Muscle layer of duodenum (tissue), 2 donors: ENCODE results near the gene ATP2A1.

Source experiments
- H3K27ac ChIP-seq: one replicate; pipeline ENCODE4 v1.7.0; 2013; ENCODE audit warnings: mild to moderate bottlenecking, low read length
- H3K27me3 ChIP-seq: one replicate; pipeline ENCODE4 v1.7.0; 2013; ENCODE audit warnings: low read depth, mild to moderate bottlenecking, control low read depth, low read length
- H3K36me3 ChIP-seq, 2 donors: one replicate each; pipeline ENCODE4 v1.7.0; 2013; ENCODE audit warnings: low read length in 2 of 2, control low read depth in 1 of 2, mild to moderate bottlenecking in 1 of 2; ENCODE audit not compliant: insufficient read depth in 2 of 2, control insufficient read depth in 1 of 2
- H3K4me1 ChIP-seq, 2 donors: one replicate each; pipeline ENCODE4 v1.7.0; 2013; ENCODE audit warnings: low read length in 2 of 2, mild to moderate bottlenecking in 2 of 2, control low read depth in 1 of 2, moderate library complexity in 1 of 2; ENCODE audit not compliant: insufficient read depth in 2 of 2, control insufficient read depth in 1 of 2
- H3K4me3 ChIP-seq, 2 donors: one replicate each; pipeline ENCODE4 v1.7.0; 2013; ENCODE audit warnings: low read length in 2 of 2, low read depth in 1 of 2, mild to moderate bottlenecking in 1 of 2
- H3K9me3 ChIP-seq, 2 donors: one replicate each; pipeline ENCODE4 v1.7.0; 2013; ENCODE audit warnings: low read length in 2 of 2, control low read depth in 1 of 2, mild to moderate bottlenecking in 1 of 2; ENCODE audit not compliant: control insufficient read depth in 1 of 2
- donor health status: healthy.

The ATP2A1 gene

DNA sequence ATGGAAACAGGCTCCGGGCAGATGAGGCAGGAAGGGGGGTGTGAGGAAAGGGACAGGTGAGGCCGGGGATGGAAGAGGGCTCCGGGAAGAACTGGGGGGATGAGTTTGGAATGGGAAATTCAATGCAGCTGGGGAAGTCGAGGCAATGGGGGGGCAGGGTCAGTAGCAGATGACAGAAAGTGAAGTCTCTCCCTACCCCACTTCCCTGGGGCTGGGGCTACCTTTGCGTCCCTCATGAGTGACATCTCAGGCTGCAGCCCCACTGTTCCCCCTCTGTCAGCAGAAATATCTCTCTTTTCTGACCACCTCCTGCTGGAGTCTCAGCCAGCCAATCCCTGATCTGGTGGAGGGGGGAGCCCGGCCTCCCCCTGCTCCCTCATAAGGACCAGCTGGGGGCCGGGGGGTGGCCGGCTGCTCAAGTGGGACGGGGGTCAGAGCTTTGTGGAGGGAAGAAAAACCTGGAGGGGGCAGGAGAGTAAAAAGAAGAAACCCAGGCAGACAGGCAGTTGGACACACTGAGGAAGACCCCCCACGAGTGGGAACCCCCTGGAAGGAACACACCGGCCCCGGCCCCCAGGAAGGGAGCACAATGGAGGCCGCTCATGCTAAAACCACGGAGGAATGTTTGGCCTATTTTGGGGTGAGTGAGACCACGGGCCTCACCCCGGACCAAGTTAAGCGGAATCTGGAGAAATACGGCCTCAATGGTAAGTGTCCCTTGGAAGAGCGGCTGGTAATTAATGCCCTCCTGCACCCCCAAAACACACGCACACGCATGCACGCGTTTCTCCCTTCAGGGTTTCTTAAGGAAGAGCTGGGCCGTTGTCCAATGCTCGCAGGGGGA lies at the start of gene ATP2A1:
TSS of gene ATP2A1 (plus strand) at position 406 of the 844 bp plus-strand sequence. CDS start at position 590, 184 bp downstream.
- Histone ChIP-seq H3K4me3 (peak within 1 kb of the TSS; percentile 74 to 86), H3K36me3 (peaks cover 0 to 14% of the 10 kb centered on the region in 2 donors), H3K9me3 (no peaks in the 10 kb centered on the region), H3K27me3 (no peaks in the 10 kb centered on the region), H3K27ac (no peak within 1 kb of the TSS), H3K4me1 (peaks cover 0 to 12% of the 10 kb centered on the region in 2 donors)

DNA sequence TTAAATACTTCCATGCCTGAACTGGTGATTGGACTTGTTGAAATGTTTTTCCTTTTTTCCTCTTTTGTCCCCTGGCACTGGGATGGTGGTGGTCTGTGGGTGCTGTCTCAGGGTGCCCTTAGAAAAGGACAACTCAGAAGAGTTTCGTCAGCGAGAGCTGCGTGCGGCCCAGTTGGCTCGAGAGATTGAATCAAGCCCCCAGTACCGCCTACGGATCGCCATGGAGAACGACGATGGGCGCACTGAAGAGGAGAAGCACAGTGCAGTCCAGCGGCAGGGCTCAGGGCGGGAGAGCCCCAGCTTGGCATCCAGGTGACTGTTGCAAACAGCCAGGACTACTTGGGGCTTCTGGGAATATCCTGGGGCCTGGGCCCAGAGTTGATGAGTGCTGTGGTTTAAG lies 48.5 kb upstream of the ATP2A1 start:
- Histone ChIP-seq H3K4me3 (no peak overlapping the region), H3K27me3 (no peaks in the 10 kb centered on the region), H3K9me3 (no peaks in the 10 kb centered on the region), H3K27ac (no peak overlapping the region), H3K36me3 (peaks cover 84 to 93% of the 10 kb centered on the region in 2 donors), H3K4me1 (peaks cover 7 to 14% of the 10 kb centered on the region in 2 donors)

DNA sequence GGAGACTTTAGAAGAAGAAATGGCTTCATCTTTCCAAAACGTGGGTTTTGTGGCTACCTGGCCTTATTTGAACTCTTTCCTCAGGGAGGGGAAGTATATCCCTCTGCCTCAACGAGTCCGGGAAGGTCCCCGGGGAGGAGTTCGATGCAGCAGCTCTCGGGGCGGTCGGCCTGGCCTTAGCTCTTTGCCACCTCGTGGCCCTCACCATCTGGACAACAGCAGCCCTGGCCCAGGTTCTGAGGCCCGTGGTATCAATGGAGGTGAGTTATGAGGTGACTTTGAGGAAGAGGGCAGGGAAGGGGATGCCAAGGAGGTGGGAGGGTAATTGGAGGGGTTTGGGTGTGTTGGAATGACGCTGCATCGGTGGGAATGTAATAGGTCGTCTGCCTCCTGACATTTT lies 47.8 kb upstream of the ATP2A1 start:
- Histone ChIP-seq H3K9me3 (no peaks in the 10 kb centered on the region), H3K27ac (no peak overlapping the region), H3K36me3 (peaks cover 85 to 96% of the 10 kb centered on the region in 2 donors), H3K4me3 (no peak overlapping the region), H3K27me3 (no peaks in the 10 kb centered on the region), H3K4me1 (peaks cover 1 to 6% of the 10 kb centered on the region in 2 donors)

DNA sequence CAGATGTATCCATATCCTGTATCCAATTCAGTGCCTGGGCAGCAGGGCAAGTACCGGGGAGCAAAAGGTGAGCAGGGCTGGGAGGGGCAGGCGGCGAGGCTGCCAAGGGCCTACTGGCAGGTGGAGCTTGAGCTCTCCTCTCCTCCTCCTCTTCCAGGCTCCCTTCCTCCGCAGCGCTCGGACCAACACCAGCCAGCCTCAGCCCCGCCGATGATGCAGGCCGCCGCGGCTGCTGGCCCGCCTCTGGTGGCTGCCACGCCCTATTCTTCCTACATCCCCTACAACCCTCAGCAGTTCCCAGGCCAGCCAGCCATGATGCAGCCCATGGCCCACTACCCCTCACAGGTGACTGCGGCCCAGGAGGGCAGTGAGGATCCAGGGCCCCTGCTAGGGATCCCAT lies 43.9 kb upstream of the ATP2A1 start:
- no peaks in the 10 kb centered on the region for H3K9me3 ChIP-seq
- no peaks in the 10 kb centered on the region for H3K4me1 ChIP-seq
- H3K27ac ChIP-seq: no peak overlapping the region
- H3K27me3 ChIP-seq: no peaks in the 10 kb centered on the region
- H3K36me3 ChIP-seq: peaks cover 63 to 87% of the 10 kb centered on the region in 2 donors
- no peak overlapping the region for H3K4me3 ChIP-seq

DNA sequence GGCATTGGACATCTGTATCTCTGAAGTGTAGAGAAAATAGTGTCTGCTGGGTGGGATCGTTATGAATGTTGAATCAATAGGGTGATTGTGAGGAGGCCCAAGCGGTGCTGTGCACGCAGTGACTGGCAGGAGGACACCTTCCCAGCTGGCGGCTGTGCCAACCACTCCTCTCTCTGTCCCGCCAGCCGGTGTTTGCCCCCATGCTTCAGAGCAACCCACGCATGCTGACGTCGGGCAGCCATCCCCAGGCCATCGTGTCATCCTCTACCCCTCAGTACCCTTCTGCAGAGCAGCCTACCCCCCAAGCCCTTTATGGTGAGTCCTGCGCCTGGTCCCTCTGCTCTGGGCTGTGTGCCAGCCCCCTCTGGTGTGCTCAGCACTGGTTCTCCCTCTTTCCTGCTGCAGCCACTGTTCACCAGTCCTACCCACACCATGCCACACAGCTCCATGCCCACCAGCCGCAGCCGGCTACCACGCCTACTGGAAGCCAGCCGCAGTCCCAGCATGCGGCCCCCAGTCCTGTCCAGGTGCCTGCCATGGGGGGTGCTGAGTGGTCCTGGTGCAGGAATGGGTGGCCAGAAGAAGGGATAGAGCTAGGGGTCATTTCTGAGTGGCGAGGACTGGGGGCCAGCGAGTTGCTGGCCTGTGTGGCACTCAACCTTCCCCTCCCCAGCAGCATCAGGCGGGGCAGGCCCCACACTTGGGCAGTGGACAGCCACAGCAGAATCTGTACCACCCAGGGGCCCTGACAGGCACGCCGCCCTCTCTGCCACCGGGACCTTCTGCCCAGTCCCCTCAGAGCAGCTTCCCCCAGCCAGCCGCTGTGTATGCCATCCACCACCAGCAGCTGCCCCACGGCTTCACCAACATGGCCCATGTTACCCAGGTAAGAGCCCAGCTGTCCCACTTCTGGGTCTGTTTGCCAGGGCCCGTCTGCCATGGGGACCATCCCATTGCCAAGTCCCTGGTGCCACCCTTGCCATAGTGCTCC lies 43.1 kb upstream of the ATP2A1 start:
- Histone ChIP-seq H3K36me3 (peaks cover 55 to 78% of the 10 kb centered on the region in 2 donors), H3K9me3 (no peaks in the 10 kb centered on the region), H3K27me3 (no peaks in the 10 kb centered on the region)

DNA sequence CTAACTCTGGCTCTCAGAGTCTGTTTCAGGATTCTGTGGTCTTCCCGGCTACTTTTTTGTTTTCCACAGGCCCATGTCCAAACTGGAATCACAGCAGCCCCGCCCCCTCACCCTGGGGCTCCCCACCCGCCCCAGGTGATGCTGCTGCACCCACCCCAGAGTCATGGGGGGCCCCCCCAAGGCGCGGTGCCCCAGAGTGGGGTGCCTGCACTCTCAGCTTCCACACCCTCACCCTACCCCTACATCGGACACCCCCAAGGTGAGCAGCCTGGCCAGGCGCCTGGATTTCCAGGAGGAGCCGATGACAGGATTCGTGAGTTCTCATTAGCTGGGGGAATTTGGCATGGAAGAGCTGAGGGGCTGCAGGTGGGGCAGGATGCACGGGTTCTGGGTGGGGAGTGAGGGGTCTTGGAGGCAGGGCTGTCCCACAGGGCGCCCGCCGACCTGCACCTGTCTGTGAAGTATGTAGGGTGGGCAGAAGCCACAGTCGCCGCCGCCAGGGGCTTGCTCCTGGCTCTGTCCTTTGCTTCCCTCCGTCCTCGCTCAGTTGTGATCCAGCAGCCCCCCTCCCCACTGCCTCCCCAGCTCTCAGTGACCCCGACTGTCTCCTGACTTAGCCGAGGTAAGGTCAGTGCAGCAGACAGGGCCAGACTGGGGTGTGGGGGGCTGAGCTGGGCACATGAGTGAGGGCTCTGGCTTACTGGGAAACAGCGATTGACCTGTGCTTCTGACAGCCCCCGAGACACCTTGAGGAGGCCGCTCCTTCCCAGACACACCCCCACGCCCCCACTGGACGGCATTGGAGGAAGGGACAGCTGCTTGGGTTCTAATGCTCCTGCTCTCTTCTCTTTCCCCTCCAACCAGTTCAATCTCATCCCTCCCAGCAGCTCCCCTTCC lies 42.2 kb upstream of the ATP2A1 start:
- H3K4me3 ChIP-seq: no peak overlapping the region
- H3K27ac ChIP-seq: no peak overlapping the region
- H3K4me1 ChIP-seq: no peaks in the 10 kb centered on the region
- H3K9me3 ChIP-seq: no peaks in the 10 kb centered on the region
- no peaks in the 10 kb centered on the region for H3K27me3 ChIP-seq
- peaks cover 46 to 69% of the 10 kb centered on the region in 2 donors for H3K36me3 ChIP-seq

More for the DNA sequence above, 43.1 kb upstream of the ATP2A1 start:
- no peak overlapping the region for H3K27ac ChIP-seq
- H3K4me3 ChIP-seq: no peak overlapping the region
- H3K4me1 ChIP-seq: no peaks in the 10 kb centered on the region

DNA sequence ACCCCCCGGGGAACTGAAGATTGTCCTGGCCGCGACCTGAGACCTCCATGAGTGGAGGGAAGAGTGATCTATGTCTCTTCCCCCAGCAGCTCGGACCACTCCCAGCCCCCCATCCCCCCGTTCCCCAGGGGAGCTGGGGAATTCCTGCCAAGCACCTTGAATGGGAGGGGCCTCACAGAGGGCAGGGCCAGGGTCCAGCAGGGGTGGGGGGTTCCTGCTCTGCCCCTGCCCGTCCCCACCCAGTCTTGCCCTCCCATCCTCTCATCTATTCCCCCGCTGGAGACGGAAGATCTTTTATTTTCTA lies 41.6 kb upstream of the ATP2A1 start:
- H3K4me3 ChIP-seq: no peak overlapping the region
- no peaks in the 10 kb centered on the region for H3K27me3 ChIP-seq
- H3K4me1 ChIP-seq: no peaks in the 10 kb centered on the region
- H3K36me3 ChIP-seq: peaks cover 44 to 65% of the 10 kb centered on the region in 2 donors
- H3K27ac ChIP-seq: no peak overlapping the region
- H3K9me3 ChIP-seq: no peaks in the 10 kb centered on the region

DNA sequence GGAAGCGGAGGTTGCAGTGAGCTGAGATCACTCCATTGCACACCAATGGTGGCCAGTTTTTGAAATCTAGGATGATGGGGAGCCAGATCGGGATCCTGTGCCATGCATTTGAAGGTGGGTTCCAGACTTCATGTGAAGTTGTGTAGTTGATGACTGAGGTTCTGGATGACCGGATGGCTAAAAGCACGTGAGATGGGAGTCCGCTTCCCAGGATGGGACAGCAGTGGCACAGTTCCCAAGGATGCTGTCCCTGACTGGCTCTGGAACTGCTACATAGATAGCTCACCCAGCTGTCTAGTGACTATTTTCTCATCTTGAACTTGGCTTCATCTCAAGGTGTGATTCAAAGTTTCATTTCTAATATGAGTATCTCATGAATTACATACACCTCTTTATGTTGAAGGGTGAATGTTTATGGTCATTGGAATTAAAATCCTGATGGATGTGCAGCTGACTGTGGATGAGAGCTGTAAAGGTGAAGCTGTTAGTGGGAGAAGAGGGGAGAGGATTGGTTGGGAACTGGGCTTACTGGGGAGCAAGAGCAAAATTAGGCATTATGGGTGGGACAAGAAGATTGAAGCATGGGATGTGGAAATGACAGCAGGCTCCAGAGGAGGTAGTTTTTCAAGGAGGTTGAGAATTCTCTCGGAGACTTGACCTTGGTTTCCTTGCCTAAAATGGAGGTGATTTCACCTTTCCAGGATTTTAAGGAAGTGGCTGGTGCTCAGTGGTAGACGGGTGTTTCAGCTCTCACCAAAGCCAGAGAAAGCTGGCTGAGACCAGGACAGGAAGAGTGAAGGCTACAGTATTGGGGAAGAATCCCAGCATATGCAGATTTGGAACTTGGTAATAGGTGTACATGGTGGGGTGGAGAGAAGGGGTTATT lies 40.4 kb upstream of the ATP2A1 start:
- H3K36me3 ChIP-seq: peaks cover 38 to 65% of the 10 kb centered on the region in 2 donors
- no peak overlapping the region for H3K27ac ChIP-seq
- H3K4me1 ChIP-seq: no peaks in the 10 kb centered on the region
- no peaks in the 10 kb centered on the region for H3K27me3 ChIP-seq
- no peak overlapping the region for H3K4me3 ChIP-seq
- no peaks in the 10 kb centered on the region for H3K9me3 ChIP-seq

DNA sequence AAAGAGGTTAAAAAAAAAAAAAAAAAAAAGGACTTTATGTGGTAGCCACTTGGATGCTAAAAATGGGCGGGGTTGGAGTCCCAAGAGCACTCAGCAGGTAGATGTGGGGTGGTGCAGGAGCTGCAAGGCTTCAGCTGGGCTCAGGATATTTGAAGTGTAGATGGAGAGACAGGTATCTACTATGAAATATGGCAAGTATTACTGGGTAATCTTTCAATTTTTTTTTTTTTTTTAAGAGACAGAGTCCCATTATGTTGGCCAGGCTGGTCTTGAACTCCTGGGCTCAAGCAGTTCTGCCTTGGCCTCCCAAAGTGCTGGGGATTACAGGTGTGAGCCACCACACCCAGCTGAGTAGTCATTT lies 39.8 kb upstream of the ATP2A1 start:
- peaks cover 38 to 65% of the 10 kb centered on the region in 2 donors for H3K36me3 ChIP-seq
- H3K4me3 ChIP-seq: no peak overlapping the region
- no peaks in the 10 kb centered on the region for H3K4me1 ChIP-seq
- no peak overlapping the region for H3K27ac ChIP-seq
- no peaks in the 10 kb centered on the region for H3K9me3 ChIP-seq
- H3K27me3 ChIP-seq: no peaks in the 10 kb centered on the region

DNA sequence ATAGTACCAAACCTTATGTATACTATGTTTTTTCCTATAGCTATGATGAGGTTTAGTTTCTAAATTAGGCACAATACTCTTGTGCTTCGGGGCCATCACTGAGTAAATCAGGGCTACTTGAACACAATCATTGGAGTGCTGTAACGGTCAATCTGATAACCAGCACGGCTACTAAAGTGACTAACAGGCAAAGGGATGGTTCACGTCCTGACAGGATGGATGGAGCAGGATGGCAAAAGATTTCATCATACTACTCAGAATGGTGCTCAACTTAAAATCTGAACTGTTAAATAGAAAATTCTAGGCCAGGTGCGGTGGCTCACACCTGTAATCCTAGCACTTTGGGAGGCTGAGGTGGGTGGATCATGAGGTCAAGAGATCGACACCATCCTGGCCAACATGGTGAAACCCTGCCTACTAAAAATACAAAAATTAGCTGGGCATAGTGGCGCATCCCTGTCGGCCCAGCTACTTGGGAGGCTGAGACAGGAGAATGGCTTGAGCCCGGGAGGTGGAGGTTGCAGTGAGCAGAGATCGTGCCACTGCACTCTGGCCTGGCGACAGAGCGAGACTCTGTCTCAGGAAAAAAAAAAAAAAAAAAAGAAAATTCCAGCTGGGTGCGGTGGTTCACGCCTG lies 39.2 kb upstream of the ATP2A1 start:
- no peaks in the 10 kb centered on the region for H3K9me3 ChIP-seq
- H3K36me3 ChIP-seq: peaks cover 38 to 65% of the 10 kb centered on the region in 2 donors
- H3K27ac ChIP-seq: no peak overlapping the region
- H3K27me3 ChIP-seq: no peaks in the 10 kb centered on the region
- H3K4me3 ChIP-seq: no peak overlapping the region
- no peaks in the 10 kb centered on the region for H3K4me1 ChIP-seq
